SHP77 treated with DMSO at 0.1 percent for 48 hours (cell line): Measurements from ENCODE around the gene RFX8.
"Not testable (repeated sequence)": the region's sequence is repeated elsewhere in the genome, so short reads cannot be mapped to it uniquely, and the experiment has no call there.

Experiments used
- DNase-seq: peaks from one replicate; lab custom pipeline; 2025; lab: John Stamatoyannopoulos, UW

The RFX8 gene

GRCh38 chr2:101486258-101486701 is 11.4 kb upstream of the RFX8 start:
- no peak for DNase-seq

DNA sequence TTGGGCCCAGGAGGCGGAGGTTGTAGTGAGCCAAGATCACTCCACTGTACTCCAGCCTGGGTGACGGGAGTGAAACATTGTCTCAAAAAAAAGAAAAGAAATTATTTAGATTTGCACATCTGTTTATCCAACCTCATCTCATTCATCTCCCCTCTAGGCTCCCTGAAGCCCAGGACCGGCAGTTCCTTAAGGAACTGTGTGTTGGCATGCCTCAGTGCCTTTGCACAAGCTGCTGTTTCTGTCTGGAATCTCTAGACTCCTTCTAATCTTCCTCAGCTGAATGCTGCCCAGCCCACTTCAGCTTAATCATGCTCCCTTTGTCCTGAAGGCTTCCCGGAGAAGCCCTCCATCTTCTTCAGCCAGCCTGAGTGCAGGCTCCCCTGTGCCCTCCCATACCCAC is 10.9 kb upstream of the RFX8 start:
- DNase-seq, result no peak

GRCh38 chr2:101480764-101481163 is 5.9 kb upstream of the RFX8 start:
- DNase-seq, result no peak

DNA sequence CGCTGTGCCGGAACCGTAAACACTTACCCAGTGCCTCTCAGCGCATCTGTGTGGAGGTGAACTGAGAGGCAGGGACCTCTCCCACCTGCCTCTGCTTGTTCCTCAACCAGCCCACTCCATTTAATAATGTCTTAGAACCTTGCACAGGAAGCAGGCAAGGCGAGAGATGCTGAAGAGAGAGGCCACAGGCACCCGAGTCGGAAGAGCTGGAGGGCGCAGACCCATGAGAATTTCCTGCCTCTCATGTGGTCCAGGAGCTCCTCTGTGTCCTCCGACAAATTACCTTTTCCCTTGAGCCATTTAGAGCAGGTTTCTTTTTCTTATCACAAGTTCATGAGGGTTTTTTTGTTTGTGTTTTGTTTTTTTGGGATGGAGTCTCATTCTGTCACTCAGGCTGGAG is 4.9 kb upstream of the RFX8 start:
- DNase-seq, result no peak

GRCh38 chr2:101479328-101479727 is 4.4 kb upstream of the RFX8 start:
- DNase-seq, result no peak

DNA sequence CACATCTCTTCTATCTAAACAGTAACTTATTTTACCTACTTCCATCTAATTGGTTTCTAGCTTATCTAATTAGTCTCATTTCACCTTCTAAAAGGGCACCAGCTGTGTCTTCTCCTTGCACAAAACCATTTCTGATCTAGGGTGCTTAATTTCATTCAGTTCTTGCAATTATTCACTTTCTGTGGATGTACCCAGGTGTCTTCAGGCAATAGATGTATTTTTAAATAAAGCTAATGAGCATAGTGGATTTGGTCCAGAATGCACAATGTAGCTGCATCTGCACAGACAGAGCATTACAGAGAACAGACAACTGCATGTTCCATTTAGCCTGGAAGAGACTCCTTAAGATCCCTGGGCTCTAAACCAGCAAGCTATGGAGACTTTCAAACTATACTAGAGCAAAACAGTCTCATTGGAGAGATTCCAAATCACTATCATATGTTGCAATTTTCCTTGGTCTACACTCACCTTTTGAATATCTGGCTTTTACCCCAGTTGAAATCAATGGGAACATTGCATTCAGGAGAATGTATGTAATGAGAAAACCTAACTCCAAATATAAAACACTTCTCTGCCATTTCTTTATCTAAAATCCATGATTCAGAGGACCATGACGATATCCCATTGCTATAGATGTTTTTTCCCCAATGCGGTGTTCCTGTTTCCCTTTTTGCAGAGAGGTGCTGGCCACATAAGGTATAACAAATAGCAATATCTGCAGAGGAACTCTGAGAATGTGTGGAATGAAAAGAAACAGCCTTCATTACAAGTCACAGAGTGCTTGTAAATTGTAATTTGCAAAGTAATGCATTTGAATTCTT is 3.5 kb upstream of the RFX8 start:
- no peak for DNase-seq

DNA sequence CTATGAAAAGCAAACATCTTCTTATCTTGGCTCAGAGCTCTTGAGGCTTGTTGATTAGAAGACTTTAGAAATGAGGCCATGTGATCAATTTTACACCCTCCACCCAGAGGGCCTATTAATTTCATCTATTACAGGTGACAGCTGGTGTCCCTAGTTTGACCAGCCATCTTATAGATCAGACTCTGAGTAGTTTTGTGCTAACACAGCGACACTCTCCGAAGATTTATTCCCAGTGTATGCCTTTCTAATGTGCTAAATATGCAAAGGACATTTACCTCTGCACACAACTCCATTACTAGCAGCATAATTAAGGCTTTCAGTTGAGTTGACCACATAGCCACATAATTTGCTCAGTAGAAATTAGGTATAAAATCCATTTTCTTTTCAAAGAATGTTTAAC is 2.6 kb upstream of the RFX8 start:
- DNase-seq, result no peak

DNA sequence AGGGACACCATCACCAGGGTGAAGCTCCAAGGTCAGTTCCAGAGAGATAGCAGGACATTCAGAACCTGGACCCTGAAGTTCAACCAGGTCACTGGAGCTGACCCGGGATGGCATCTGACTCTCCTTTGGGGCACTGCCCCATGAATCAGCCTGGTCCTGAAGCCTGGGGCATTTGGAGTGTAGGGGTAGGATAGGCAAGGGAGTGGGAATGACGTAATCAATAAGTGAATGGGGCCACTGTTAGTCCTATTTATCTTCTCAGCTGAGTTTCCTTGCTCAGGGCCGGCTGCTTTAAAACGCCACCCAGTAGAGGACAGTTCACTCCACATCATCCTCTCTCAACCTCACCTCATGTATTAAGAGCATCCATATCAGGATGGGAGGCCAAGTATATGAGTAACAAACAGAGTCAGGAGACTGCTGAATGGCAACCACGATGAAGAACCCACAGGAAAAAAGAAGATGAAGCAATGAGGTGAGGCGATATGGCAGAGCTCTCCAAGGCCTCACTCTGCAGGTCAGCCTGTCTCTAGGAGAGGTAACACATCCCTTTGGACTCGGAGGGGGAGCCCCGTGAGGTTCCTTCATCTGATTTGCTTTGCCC is 1.8 kb upstream of the RFX8 start:
- DNase-seq, result no peak

- DNase-seq, result no peak
Measured at GRCh38 chr2:101473911-101474701, 806 bp downstream of the RFX8 start.

GRCh38 chr2:101473591-101473910 is 1.4 kb downstream of the RFX8 start:
- no peak for DNase-seq

- DNase-seq, result no peak
Measured at GRCh38 chr2:101469863-101470262, 5.0 kb downstream of the RFX8 start.

DNA sequence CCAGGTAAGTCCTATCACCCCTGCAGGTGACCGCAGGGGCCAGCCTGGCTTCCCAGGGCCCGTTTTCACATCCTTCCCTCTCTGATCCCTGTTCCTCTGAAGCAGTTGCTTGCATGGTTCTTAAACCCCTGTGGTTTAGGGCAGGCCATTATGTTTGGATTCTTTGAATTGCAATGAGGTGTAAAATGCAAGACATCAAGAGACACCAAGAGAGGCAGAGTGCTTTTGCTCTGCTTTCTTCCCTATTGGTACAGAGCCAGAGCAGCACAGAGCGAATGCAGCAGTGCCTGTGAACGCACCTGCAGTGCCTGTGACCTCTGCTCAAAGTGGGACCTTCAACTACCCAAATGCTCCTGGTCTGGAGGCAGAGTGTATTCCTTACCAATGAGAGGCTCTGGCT is 7.6 kb downstream of the RFX8 start:
- DNase-seq, result no peak

DNA sequence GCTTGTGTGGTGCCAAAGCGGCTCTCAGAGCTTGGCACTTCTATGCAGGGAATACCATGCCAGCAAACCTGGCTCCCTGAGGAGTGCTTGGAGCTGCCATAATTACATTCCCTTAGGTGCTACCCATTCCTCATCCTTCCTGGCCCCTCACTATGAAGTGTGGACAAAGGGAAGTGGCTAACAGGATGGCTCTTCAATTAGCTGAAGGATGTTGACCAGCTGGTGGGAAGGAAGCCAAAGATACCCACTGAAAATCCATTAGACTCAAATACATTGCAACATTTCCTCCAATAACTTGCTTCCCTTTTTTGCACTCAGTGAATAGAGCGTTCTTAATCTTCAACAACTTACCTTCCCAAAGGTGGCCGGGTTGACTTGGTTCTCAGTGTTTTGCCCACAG is 8.5 kb downstream of the RFX8 start:
- DNase-seq, result no peak

GRCh38 chr2:101464841-101465240 is 10.1 kb downstream of the RFX8 start:
- no peak for DNase-seq

DNA sequence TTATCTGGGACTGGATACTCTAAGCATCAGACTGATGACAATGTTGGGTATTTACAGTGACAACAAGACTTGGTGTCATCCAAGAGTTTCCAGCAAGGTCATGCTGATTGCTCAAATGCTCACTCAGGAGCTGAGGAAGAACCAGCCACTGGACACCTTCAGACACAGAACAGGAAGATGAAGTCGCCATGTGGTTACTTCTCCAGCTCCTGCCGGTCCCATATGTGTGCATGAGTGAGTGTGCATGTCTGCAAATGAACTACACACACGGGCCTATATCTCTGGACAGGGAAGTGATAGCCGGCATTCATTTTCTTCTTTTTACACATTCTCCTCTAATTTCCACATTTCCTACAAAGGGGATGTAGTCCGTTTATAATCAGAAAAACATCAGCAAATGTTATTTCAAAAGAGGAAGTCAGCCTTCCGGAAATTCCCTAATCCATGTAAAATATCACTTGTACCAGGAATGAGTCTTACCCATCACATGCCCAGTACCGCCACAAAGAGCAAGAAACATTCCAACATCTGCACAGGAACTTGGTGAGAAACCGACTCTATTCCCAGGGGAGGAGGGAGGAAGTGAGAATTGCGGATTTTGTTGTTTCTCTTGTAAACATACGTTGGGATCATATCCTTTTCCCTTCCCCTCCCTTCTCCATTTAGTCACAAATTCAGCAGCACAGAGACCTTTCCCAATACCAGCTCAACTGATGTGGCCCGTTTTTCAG is 10.8 kb downstream of the RFX8 start:
- no peak for DNase-seq

- DNase-seq, result no peak
Measured at GRCh38 chr2:101463421-101463820, 11.5 kb downstream of the RFX8 start.

GRCh38 chr2:101461381-101461780 is 13.5 kb downstream of the RFX8 start:
- DNase-seq, result no peak

GRCh38 chr2:101454408-101454807 is 20.5 kb downstream of the RFX8 start:
- DNase-seq, result not testable (repeated sequence)

GRCh38 chr2:101450965-101451364 is 23.9 kb downstream of the RFX8 start:
- DNase-seq, result no peak

DNA sequence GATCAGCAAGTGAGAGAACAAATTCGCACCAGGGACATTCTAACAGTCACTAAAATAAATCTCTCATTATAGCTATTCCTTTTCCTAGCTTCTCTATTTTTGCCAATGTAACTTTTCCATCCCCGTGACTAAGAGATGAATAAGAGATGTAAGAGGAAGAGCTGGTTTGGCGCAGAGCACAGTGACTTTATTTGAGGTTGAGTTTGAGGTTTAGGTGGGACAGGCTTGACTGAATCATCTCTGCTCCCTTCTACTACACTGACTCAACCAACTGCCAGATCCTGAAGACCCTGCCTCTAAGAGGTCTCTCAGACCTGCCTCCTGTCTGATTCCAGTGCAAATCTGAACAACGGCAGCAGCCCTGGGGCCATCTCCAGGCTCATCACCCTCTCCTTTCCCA is 28.0 kb downstream of the RFX8 start:
- no peak for DNase-seq

GRCh38 chr2:101442667-101443061 is 32.2 kb downstream of the RFX8 start:
- no peak for DNase-seq

DNA sequence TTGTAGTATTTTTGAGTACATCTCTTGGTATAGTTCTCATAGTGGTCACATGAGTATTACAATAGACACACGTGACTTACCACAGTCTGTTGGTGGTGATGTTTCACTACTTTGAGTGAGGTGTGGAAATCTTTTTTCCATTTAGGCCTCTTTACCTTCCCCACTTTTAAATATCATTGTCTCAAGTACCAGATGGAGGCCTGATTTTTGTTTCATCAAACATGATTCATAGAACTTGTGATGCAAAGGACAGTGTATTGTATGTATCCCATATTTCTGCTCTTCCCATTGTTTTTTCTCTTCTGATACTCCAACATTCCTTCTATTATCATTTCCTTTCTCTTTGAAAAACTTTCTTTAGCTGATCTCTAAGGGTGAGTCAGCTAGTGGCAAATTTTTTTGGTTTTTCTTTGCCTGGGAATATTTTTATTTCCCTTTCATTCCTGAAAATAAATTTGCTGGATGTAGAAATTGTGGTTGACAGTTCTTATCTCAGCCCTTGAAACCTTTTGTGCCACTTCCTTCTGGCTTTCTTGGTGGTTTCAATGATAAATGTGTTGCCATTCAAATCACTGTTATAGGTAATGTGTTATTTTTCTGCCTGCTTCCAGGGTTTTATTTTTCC is 32.8 kb downstream of the RFX8 start:
- no peak for DNase-seq
